K562 (cell line): ENCODE results near the gene CCM2. TPM values are rescaled to one million over a fixed set of nuclear protein-coding genes. Genes with fewer than 3 reads are reported as not detected.

Source experiments
- CBFA2T2 ChIP-seq: fragments of 450-650 bp; conservative IDR thresholded peaks from 2 replicates; pipeline ENCODE4 v1.6.1; 2017; ENCODE audit warnings: mild to moderate bottlenecking
- CUX1 ChIP-seq: fragments of 200-800 bp; sonication (Bioruptor generic); IDR thresholded peaks from 2 replicates; pipeline ENCODE4 v1.6.1; 2016; ENCODE audit warnings: missing genetic modification characterization, missing compliant biosample characterization
- DACH1 ChIP-seq: fragments of 450-650 bp; IDR thresholded peaks from 2 replicates; pipeline ENCODE4 v1.6.1; 2018; ENCODE audit not compliant: partially characterized antibody
- KAT7 ChIP-seq: sonication (generic); formaldehyde crosslinking; IDR thresholded peaks from 2 replicates; pipeline ENCODE4 v1.8.0; 2022; ENCODE audit warnings: missing genetic modification reagents, mild to moderate bottlenecking, borderline replicate concordance
- KAT8 ChIP-seq: fragments of 450-650 bp; IDR thresholded peaks from 2 replicates; pipeline ENCODE4 v1.6.1; 2016; ENCODE audit warnings: low read depth, mild to moderate bottlenecking
- KDM1A ChIP-seq, 2 experiments: fragments of 450-650 bp; IDR thresholded peaks; 2 replicates each; pipeline ENCODE4 v1.6.1; 2016; ENCODE audit warnings: mild to moderate bottlenecking in 2 of 2
- NELFE ChIP-seq: IDR thresholded peaks from 2 replicates; pipeline ENCODE4 v1.6.1; 2011; ENCODE audit warnings: mild to moderate bottlenecking; ENCODE audit not compliant: insufficient read depth, insufficient read length
- NR0B1 ChIP-seq: fragments of 450-650 bp; IDR thresholded peaks from one replicate; pipeline ENCODE4 v1.6.1; 2018; ENCODE audit warnings: mild to moderate bottlenecking, moderate library complexity; ENCODE audit not compliant: partially characterized antibody
- OTX1 ChIP-seq: fragments of 450-650 bp; formaldehyde crosslinking; IDR thresholded peaks from 2 replicates; pipeline ENCODE4 v1.4.0; 2022; ENCODE audit warnings: mild to moderate bottlenecking
- POLR2AphosphoS5 ChIP-seq: IDR thresholded peaks from 2 replicates; pipeline ENCODE4 v1.6.1; 2011; ENCODE audit warnings: mild to moderate bottlenecking, low read depth, low read length, moderate library complexity; ENCODE audit not compliant: control insufficient read depth, insufficient read depth
- RBM17 ChIP-seq: fragments of 200-400 bp; formaldehyde crosslinking; IDR thresholded peaks from 2 replicates; pipeline ENCODE4 v1.6.1; 2017; ENCODE audit warnings: low read depth, mild to moderate bottlenecking, low read length, borderline replicate concordance
- RNF2 ChIP-seq: sonication (generic); IDR thresholded peaks from 2 replicates; pipeline ENCODE4 v1.6.1; 2016
- SAFB ChIP-seq: fragments of 200-400 bp; formaldehyde crosslinking; IDR thresholded peaks from 2 replicates; pipeline ENCODE4 v1.6.1; 2017; ENCODE audit warnings: low read depth, low read length, borderline replicate concordance
- TGIF2 ChIP-seq: sonication (generic); formaldehyde crosslinking; IDR thresholded peaks from 2 replicates; pipeline ENCODE4 v1.8.1; 2022; ENCODE audit warnings: mild to moderate bottlenecking, missing genetic modification reagents, moderate library complexity
- ZNF3 ChIP-seq: fragments of 250-450 bp; sonication (Bioruptor Pico); IDR thresholded peaks from 2 replicates; pipeline ENCODE4 v1.5.0; 2021; ENCODE audit warnings: mild to moderate bottlenecking, moderate library complexity
- ZNF561 ChIP-seq: fragments of 450-650 bp; formaldehyde crosslinking; conservative IDR thresholded peaks from 2 replicates; pipeline ENCODE4 v1.4.0; 2020; ENCODE audit warnings: mild to moderate bottlenecking, moderate library complexity
- ZNF583 ChIP-seq: fragments of 250-450 bp; sonication (Bioruptor Pico); IDR thresholded peaks from 2 replicates; pipeline ENCODE4 v1.4.0; 2020
- polyA plus RNA-seq, 8 experiments: library from polyadenylated mRNA; depleted of rRNA in 4 of 8; stranded (reverse) in 5 of 8; unstranded in 3 of 8; fragments of >200 nt; fragmentation: Nextera tagmentation in 2 of 8; fragmentation: Illumina TruSeq in 1 of 8; extraction: Ambion mirVana in 2 of 8; extraction: Trizol in 1 of 8; gene quantifications; 2 replicates each; pipeline versions ENCODE4 v1.2.1 to v1.2.3, GENCODE V29; 2011 to 2014; ENCODE audit warnings: inconsistent platforms in 1 of 8, missing spikeins in 1 of 8
- total RNA-seq, 7 experiments: library from RNA; depleted of rRNA in 6 of 7; stranded (reverse); fragments of >200 nt in 6 of 7; fragmentation: Illumina TruSeq in 2 of 7; extraction: Trizol in 2 of 7; gene quantifications; 2 replicates each; pipeline versions ENCODE4 v1.2.1 to v1.2.3, GENCODE V29; 2011 to 2021; ENCODE audit warnings: low replicate concordance in 1 of 7
- TF ChIP-seq, protein P1 (sequence below): fragments of 250-450 bp; sonication (Bioruptor Pico); IDR thresholded peaks from 2 replicates; pipeline ENCODE4 v1.4.0; 2020; ENCODE audit warnings: mild to moderate bottlenecking, moderate library complexity, borderline replicate concordance
- TF ChIP-seq, protein P2 (sequence below): fragments of 250-450 bp; sonication (Bioruptor Pico); IDR thresholded peaks from 2 replicates; pipeline ENCODE4 v1.5.0; 2021

CCM2 gene
- total and polyA plus RNA-seq, 9 of the 15 experiments (the other 6 are each of a cell fraction or from before 2014, with no cell fraction given) = 0.41 to 38.6 (median 25.9) TPM

- TF ChIP-seq, protein P1, sequence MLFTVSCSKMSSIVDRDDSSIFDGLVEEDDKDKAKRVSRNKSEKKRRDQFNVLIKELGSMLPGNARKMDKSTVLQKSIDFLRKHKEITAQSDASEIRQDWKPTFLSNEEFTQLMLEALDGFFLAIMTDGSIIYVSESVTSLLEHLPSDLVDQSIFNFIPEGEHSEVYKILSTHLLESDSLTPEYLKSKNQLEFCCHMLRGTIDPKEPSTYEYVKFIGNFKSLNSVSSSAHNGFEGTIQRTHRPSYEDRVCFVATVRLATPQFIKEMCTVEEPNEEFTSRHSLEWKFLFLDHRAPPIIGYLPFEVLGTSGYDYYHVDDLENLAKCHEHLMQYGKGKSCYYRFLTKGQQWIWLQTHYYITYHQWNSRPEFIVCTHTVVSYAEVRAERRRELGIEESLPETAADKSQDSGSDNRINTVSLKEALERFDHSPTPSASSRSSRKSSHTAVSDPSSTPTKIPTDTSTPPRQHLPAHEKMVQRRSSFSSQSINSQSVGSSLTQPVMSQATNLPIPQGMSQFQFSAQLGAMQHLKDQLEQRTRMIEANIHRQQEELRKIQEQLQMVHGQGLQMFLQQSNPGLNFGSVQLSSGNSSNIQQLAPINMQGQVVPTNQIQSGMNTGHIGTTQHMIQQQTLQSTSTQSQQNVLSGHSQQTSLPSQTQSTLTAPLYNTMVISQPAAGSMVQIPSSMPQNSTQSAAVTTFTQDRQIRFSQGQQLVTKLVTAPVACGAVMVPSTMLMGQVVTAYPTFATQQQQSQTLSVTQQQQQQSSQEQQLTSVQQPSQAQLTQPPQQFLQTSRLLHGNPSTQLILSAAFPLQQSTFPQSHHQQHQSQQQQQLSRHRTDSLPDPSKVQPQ = no peak
- peak; percentile 97 for TF ChIP-seq CBFA2T2
- no peak for TF ChIP-seq CUX1 (CRISPR knock-in tag)
- TF ChIP-seq KDM1A (IDR thresholded peaks at IDR 0.05) = peak; percentile 93
- TF ChIP-seq ZNF3 = no peak
- no peak for TF ChIP-seq RBM17
- TF ChIP-seq KAT7 (CRISPR knock-in tag) = no peak
- no peak for TF ChIP-seq KAT8
- no peak for TF ChIP-seq SAFB
- peak; percentile 99 for TF ChIP-seq DACH1
- TF ChIP-seq RNF2 = peak; percentile 99
- TF ChIP-seq ZNF583 (CRISPR knock-in tag) = peak; percentile 98
- no peak for TF ChIP-seq NR0B1
- TF ChIP-seq TGIF2 (CRISPR knock-in tag) = no peak; the same call in 1 of the 2 replicates
- TF ChIP-seq OTX1 (CRISPR knock-in tag) = no peak
- no peak for TF ChIP-seq NELFE
- TF ChIP-seq, protein P2, sequence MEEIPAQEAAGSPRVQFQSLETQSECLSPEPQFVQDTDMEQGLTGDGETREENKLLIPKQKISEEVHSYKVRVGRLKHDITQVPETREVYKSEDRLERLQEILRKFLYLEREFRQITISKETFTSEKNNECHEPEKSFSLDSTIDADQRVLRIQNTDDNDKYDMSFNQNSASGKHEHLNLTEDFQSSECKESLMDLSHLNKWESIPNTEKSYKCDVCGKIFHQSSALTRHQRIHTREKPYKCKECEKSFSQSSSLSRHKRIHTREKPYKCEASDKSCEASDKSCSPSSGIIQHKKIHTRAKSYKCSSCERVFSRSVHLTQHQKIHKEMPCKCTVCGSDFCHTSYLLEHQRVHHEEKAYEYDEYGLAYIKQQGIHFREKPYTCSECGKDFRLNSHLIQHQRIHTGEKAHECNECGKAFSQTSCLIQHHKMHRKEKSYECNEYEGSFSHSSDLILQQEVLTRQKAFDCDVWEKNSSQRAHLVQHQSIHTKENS (CRISPR knock-in tag) = no peak
- TF ChIP-seq POLR2AphosphoS5 = peak; percentile 98
- no peak for TF ChIP-seq ZNF561
These were observed 5.0 kb upstream of the CCM2 start (continued) for GRCh38 chr7:44994877-44995554.
